Nephron progenitor cell (in vitro differentiated cells): Measurements from ENCODE around the gene PROSER3.

ENCODE experiments used
- DNase-seq: peaks from one replicate; pipeline ENCODE4 v3.0.0; 2021
- H3K27ac Mint-ChIP-seq: 2 replicates; pipeline ENCODE4 v1.8.0; 2021; ENCODE audit warnings: mild to moderate bottlenecking, moderate library complexity, mixed read lengths
- H3K27me3 Mint-ChIP-seq: 2 replicates; pipeline ENCODE4 v1.8.0; 2021; ENCODE audit warnings: mild to moderate bottlenecking, low read depth, mixed read lengths; ENCODE audit not compliant: poor library complexity
- H3K36me3 Mint-ChIP-seq: 2 replicates; pipeline ENCODE4 v1.8.0; 2021; ENCODE audit warnings: low read depth, mixed read lengths
- H3K4me1 Mint-ChIP-seq: 2 replicates; pipeline ENCODE4 v1.8.0; 2021; ENCODE audit warnings: mixed read lengths
- H3K4me3 Mint-ChIP-seq: 2 replicates; pipeline ENCODE4 v1.8.0; 2021; ENCODE audit warnings: mild to moderate bottlenecking, moderate library complexity, mixed read lengths
- H3K9me3 Mint-ChIP-seq: 2 replicates; pipeline ENCODE4 v1.8.0; 2021; ENCODE audit warnings: mild to moderate bottlenecking, moderate library complexity, mixed read lengths
- CTCF ChIP-seq: fragments of 200-600 bp; sonication (generic); IDR thresholded peaks from 2 replicates; pipeline ENCODE4 v1.5.0; 2021; ENCODE audit warnings: antibody characterized with exemption

PROSER3 gene

DNA sequence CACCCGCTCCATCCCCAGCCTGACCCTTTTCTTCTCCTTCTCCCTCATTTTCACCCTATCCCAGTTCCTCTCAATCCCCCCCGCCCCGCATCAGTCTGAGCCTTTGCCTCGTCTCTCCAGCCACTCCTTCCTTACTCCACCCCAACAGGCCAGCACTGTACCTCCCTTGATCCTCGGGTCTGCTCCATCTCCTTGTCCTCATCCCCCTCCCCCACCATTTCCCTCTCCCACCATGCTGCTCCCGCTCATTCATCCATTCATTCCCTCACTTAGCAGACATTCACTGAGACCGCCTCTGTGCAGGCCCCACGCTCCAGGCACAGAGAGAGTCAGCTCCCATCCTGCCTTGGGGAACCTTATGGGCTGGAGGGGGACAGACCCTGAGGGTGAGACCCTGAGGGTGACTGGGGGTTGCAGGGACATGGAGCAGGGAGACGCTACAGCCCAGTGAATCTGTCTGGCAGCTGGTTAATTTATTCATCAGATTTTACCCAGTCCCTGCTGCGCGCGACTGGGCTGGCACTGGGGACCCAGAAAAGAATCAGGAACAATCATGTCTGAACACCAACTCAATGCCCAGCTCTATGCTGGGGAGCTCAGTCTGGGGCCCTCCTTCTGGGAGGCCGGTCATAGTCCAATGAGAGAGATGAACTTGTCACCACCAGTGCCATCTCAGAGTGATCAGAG lies 18.3 kb downstream of the PROSER3 start:
- peak overlapping the region; percentile 89 for H3K4me3 Mint-ChIP-seq

DNA sequence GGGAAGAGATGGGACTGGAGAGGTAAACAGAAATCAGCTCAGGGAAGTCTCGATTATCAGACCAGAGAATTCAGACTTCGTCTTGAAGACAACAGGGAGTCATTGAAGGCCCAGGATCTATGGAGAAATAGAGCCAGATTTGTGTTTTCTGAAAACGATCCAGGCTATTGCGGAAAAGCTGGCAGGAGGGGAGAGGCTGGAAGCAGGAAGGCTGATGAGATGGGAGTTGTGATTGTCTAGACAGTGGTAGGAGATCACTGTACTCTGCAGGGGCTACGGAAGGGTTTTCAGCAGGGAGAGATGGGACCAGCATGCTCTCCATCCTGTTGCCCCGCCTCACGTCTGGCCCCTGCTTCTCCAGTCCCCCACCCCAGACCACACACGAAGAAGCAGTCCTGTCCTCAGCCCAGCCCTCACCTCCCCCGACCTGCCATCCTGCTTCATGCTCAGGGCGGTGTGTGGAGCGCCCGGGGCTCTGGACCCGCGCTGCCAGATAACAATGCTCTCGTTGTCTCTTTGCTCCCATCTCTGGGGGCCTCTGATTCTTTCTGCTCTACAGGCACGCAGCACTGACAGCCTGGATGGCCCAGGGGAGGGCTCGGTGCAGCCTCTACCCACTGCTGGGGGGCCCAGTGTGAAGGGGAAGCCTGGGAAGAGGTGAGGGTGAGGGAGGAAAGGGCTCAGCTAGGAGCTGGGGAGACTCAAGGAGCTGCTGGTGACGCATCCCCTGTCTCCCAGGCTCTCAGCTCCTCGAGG lies 19.3 kb downstream of the PROSER3 start:
- H3K27ac Mint-ChIP-seq, result peak overlapping the region; percentile 24
- H3K4me1 Mint-ChIP-seq, result peaks cover 33% of the 10 kb centered on the region
- TF ChIP-seq CTCF, result no peak
- H3K9me3 Mint-ChIP-seq, result no peaks in the 10 kb centered on the region
- H3K4me3 Mint-ChIP-seq, result peak overlapping the region; percentile 89
- no peak for DNase-seq
- H3K27me3 Mint-ChIP-seq, result peaks cover 10% of the 10 kb centered on the region
- H3K36me3 Mint-ChIP-seq, result peaks cover 12% of the 10 kb centered on the region

More for the DNA sequence above, 18.3 kb downstream of the PROSER3 start:
- TF ChIP-seq CTCF, result no peak
- Mint-ChIP-seq H3K36me3 (peaks cover 6% of the 10 kb centered on the region), H3K9me3 (no peaks in the 10 kb centered on the region), H3K27ac (no peak overlapping the region), H3K27me3 (peaks cover 10% of the 10 kb centered on the region), H3K4me1 (peaks cover 33% of the 10 kb centered on the region)
- DNase-seq, result no peak

- no peaks in the 10 kb centered on the region for H3K9me3 Mint-ChIP-seq
- H3K27me3 Mint-ChIP-seq, result peaks cover 10% of the 10 kb centered on the region
- DNase-seq, result no peak
- no peak overlapping the region for H3K27ac Mint-ChIP-seq
- no peak for TF ChIP-seq CTCF
- peaks cover 36% of the 10 kb centered on the region for H3K4me1 Mint-ChIP-seq
- H3K36me3 Mint-ChIP-seq, result peaks cover 19% of the 10 kb centered on the region
- H3K4me3 Mint-ChIP-seq, result peak overlapping the region; percentile 89
Measured at GRCh38 chr19:35777961-35778360, 20.0 kb downstream of the PROSER3 start.

- no peak overlapping the region for H3K27ac Mint-ChIP-seq
- no peak overlapping the region for H3K4me3 Mint-ChIP-seq
- H3K9me3 Mint-ChIP-seq, result no peaks in the 10 kb centered on the region
- H3K4me1 Mint-ChIP-seq, result peaks cover 46% of the 10 kb centered on the region
- peaks cover 18% of the 10 kb centered on the region for H3K27me3 Mint-ChIP-seq
- no peak for DNase-seq
- H3K36me3 Mint-ChIP-seq, result peaks cover 24% of the 10 kb centered on the region
- no peak for TF ChIP-seq CTCF
Measured at GRCh38 chr19:35779033-35779432, 21.1 kb downstream of the PROSER3 start.

DNA sequence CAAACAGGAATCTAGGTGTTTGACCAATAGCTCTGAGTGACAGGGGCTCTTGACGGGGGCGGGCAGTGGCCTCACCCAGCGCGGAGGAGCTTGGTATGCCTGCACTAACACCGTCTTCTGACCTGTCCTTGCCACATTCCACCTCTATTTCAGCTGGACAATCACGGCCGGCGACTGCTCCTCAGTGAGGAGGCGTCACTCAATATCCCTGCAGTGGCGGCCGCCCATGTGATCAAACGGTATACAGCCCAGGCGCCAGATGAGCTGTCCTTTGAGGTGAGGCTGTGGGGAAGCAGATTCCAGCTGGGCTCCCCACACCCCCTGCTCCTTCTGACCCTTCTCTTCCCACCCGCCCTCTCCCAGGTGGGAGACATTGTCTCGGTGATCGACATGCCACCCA lies 22.1 kb downstream of the PROSER3 start:
- no peak for TF ChIP-seq CTCF

More for the DNA sequence above, 22.1 kb downstream of the PROSER3 start:
- H3K4me3 Mint-ChIP-seq, result no peak overlapping the region
- no peaks in the 10 kb centered on the region for H3K9me3 Mint-ChIP-seq
- peaks cover 24% of the 10 kb centered on the region for H3K36me3 Mint-ChIP-seq
- DNase-seq, result no peak
- H3K4me1 Mint-ChIP-seq, result peaks cover 36% of the 10 kb centered on the region
- H3K27me3 Mint-ChIP-seq, result peaks cover 18% of the 10 kb centered on the region
- no peak overlapping the region for H3K27ac Mint-ChIP-seq
